B cell (primary cell): ENCODE data around the gene ERGIC1. TPM values are rescaled to one million over a fixed set of nuclear protein-coding genes. Genes with fewer than 3 reads are reported as not detected.

Experiments used
- ATAC-seq: fragments of 200-7000 bp; cut with Tn5 transposase; one replicate; pipeline ENCODE4 v1.10.0; 2021; ENCODE audit warnings: low read depth, mild to moderate bottlenecking, moderate number of reproducible peaks, moderate library complexity
- CTCF ChIA-PET: fragments of 350-600 bp; sonication (Branson Sonifier 250); formaldehyde crosslinking; loops from one replicate; lab custom pipeline; 2021; ENCODE audit warnings: antibody characterized with exemption, inconsistent platforms; lab: Charles Lee
- POLR2A ChIA-PET: fragments of 350-600 bp; sonication (Branson Sonifier 250); formaldehyde crosslinking; loops from one replicate; lab custom pipeline; 2021; ENCODE audit warnings: antibody characterized with exemption; lab: Charles Lee
- DNase-seq: peaks from one replicate; pipeline ENCODE4 v3.0.0; 2013
- H2AFZ ChIP-seq: 2 replicates; pipeline ENCODE4 v1.6.1; 2012; ENCODE audit warnings: mild to moderate bottlenecking, low read depth, low read length; ENCODE audit not compliant: insufficient read depth, poor library complexity, severe bottlenecking
- H3K27ac ChIP-seq, 2 donors: 1 replicate in 1 of 2; 2 replicates in 1 of 2; pipeline ENCODE4 v1.5.1; 2012 to 2013; ENCODE audit warnings: low read length in 2 of 2, mild to moderate bottlenecking in 2 of 2, moderate library complexity in 1 of 2
- H3K27me3 ChIP-seq, 4 experiments: fragments of 200-600 bp in 1 of 4; sonication (generic) in 1 of 4; replicated peaks in 1 of 4; 1 replicate in 2 of 4; 2 replicates in 2 of 4; pipeline versions ENCODE4 v1.6.1 to v1.7.0; 2013 to 2016; ENCODE audit warnings: low read length in 3 of 4, mild to moderate bottlenecking in 2 of 4, mixed read lengths in 1 of 4, moderate library complexity in 1 of 4; ENCODE audit not compliant: insufficient read depth in 4 of 4, control insufficient read depth in 3 of 4; ENCODE audit errors: control extremely low read depth in 1 of 4
- H3K36me3 ChIP-seq, 2 experiments: replicated peaks in 1 of 2; 1 replicate in 1 of 2; 2 replicates in 1 of 2; pipeline versions ENCODE4 v1.6.1 to v1.7.1; 2013; ENCODE audit warnings: low read length in 1 of 2; ENCODE audit not compliant: insufficient read depth in 2 of 2, control insufficient read depth in 1 of 2; ENCODE audit errors: control extremely low read depth in 1 of 2, extremely low read depth in 1 of 2
- H3K4me1 ChIP-seq, 2 donors: fragments of 200-600 bp in 1 of 2; sonication (generic) in 1 of 2; 1 replicate in 1 of 2; 2 replicates in 1 of 2; pipeline versions ENCODE4 v1.5.1 to v1.6.1; 2013 to 2017; ENCODE audit warnings: low read length in 2 of 2; ENCODE audit not compliant: control insufficient read depth in 2 of 2, insufficient read depth in 2 of 2
- H3K4me2 ChIP-seq: replicated peaks from 2 replicates; pipeline ENCODE3; 2012; ENCODE audit warnings: mild to moderate bottlenecking, low read depth, low read length; ENCODE audit not compliant: poor library complexity, severe bottlenecking
- H3K4me3 ChIP-seq, 5 experiments: fragments of 200-600 bp in 1 of 5; sonication (generic) in 1 of 5; 1 replicate in 3 of 5; 2 replicates in 2 of 5; pipeline versions ENCODE4 v1.5.1 to v1.7.0; 2011 to 2016; ENCODE audit warnings: low read length in 4 of 5, mild to moderate bottlenecking in 4 of 5, low read depth in 2 of 5, control low read depth in 1 of 5, moderate library complexity in 1 of 5; ENCODE audit not compliant: insufficient read depth in 1 of 5; ENCODE audit errors: control extremely low read depth in 1 of 5, extremely low read depth in 1 of 5
- H3K79me2 ChIP-seq: fragments of 200-600 bp; sonication (generic); one replicate; pipeline ENCODE4 v1.6.0; 2016; ENCODE audit warnings: low read length; ENCODE audit not compliant: control insufficient read depth, insufficient read depth
- H3K9ac ChIP-seq: fragments of 200-600 bp; sonication (generic); 2 replicates; pipeline ENCODE4 v1.6.1; 2017; ENCODE audit warnings: mild to moderate bottlenecking, low read length, moderate library complexity
- H3K9me3 ChIP-seq, 3 donors: one replicate each; pipeline versions ENCODE4 v1.6.1 to v1.7.1; 2013; ENCODE audit warnings: low read length in 2 of 3; ENCODE audit not compliant: control insufficient read depth in 2 of 3, insufficient read depth in 1 of 3; ENCODE audit errors: control extremely low read depth in 1 of 3
- H4K20me1 ChIP-seq: 2 replicates; pipeline ENCODE4 v1.6.0; 2012; ENCODE audit warnings: mild to moderate bottlenecking, low read length; ENCODE audit not compliant: insufficient read depth, control insufficient read depth, poor library complexity, severe bottlenecking
- H3K27ac Mint-ChIP-seq: one replicate; pipeline ENCODE4 v1.8.0; 2021; ENCODE audit warnings: mixed read lengths
- H3K27me3 Mint-ChIP-seq: one replicate; pipeline ENCODE4 v1.8.0; 2021; ENCODE audit warnings: mixed read lengths
- H3K4me1 Mint-ChIP-seq: one replicate; pipeline ENCODE4 v1.8.0; 2021; ENCODE audit warnings: mixed read lengths
- H3K4me3 Mint-ChIP-seq: one replicate; pipeline ENCODE4 v1.8.0; 2021; ENCODE audit warnings: mixed read lengths
- H3K9me3 Mint-ChIP-seq: one replicate; pipeline ENCODE4 v1.8.0; 2022; ENCODE audit warnings: mixed read lengths; ENCODE audit not compliant: insufficient read depth
- CTCF ChIP-seq: fragments of 200-600 bp; IDR thresholded peaks from one replicate; pipeline ENCODE4 v1.8.0; 2022; ENCODE audit warnings: antibody characterized with exemption, mild to moderate bottlenecking
- EZH2 ChIP-seq: IDR thresholded peaks from 2 replicates; pipeline ENCODE4 v1.6.1; 2012; ENCODE audit warnings: borderline replicate concordance, low read depth, mild to moderate bottlenecking, moderate library complexity, low read length; ENCODE audit not compliant: insufficient read depth, poor library complexity, severe bottlenecking
- WGBS: methylation state at CpG from one replicate; pipeline ENCODE4 v1.1.5; 2013; ENCODE audit warnings: missing lambda C conversion rate; ENCODE audit not compliant: insufficient coverage; 5-methylcytosine and 5-hydroxymethylcytosine counted together
- intact Hi-C: fragments of 100-400 bp; cut with micrococcal nuclease; formaldehyde crosslinking; loops from one replicate; pipeline ENCODE4 v1.10.0; 2022
- polyA plus RNA-seq: library from polyadenylated mRNA; depleted of rRNA; stranded (reverse); fragments of >200 nt; gene quantifications from 2 replicates; pipeline ENCODE4 v1.2.3, GENCODE V29; 2012
- total RNA-seq, 2 donors: library from RNA; stranded (reverse); fragments of 120-200 nt in 1 of 2; gene quantifications; 1 replicate in 1 of 2; 2 replicates in 1 of 2; pipeline versions ENCODE4 v1.2.3 to v1.2.4, GENCODE V29; 2013 to 2022

ERGIC1 gene
- total and polyA plus RNA-seq, 2 donors (not counting 1 experiment from before 2014, with no cell fraction given), result 86.3 to 140 TPM

GRCh38 chr5:172920447-172920849 is 86.4 kb downstream of the ERGIC1 start:
- Histone ChIP-seq H3K4me1 (peaks cover 12 to 17% of the 10 kb centered on the region in 2 donors), H3K4me3 (no peak overlapping the region), H3K27me3 (no peaks in the 10 kb centered on the region), H4K20me1 (peaks cover 10% of the 10 kb centered on the region), H3K9ac (no peak overlapping the region), H3K9me3 (no peaks in the 10 kb centered on the region), H2AFZ (no peak overlapping the region), H3K27ac (no peak overlapping the region), H3K4me2 (no peak overlapping the region), H3K79me2 (peaks cover 14% of the 10 kb centered on the region), H3K36me3 (peaks cover 0 to 76% of the 10 kb centered on the region in 2 experiments)
- H3K27ac Mint-ChIP-seq, result no peak overlapping the region
- TF ChIP-seq EZH2, result no peak
- no peak for TF ChIP-seq CTCF
- WGBS, result 94% methylated on average over 13 of the region's 13 CpGs
- CTCF ChIA-PET, result interaction anchor here (1.1 kb wide), 1 partner anchor 150 kb away, joined by 3 read pairs; no protein-coding TSS in a partner anchor
- intact Hi-C loops, result no loop called here
- POLR2A ChIA-PET, result interaction anchor here (0.6 kb wide), 1 partner anchor 45 kb away, joined by 3 read pairs; no protein-coding TSS in a partner anchor
- H3K4me1 Mint-ChIP-seq, result peaks cover 14% of the 10 kb centered on the region
- no peak overlapping the region for H3K4me3 Mint-ChIP-seq
- H3K9me3 Mint-ChIP-seq, result no peaks in the 10 kb centered on the region
- H3K27me3 Mint-ChIP-seq, result no peaks in the 10 kb centered on the region
- ATAC-seq (no peak), DNase-seq (no peak)

- Histone ChIP-seq H3K9ac (no peak overlapping the region), H3K9me3 (no peaks in the 10 kb centered on the region), H3K27me3 (no peaks in the 10 kb centered on the region), H3K4me2 (no peak overlapping the region), H3K4me3 (no peak overlapping the region), H3K36me3 (peaks cover 0 to 73% of the 10 kb centered on the region in 2 experiments), H4K20me1 (peaks cover 5% of the 10 kb centered on the region), H3K4me1 (peaks cover 12 to 17% of the 10 kb centered on the region in 2 donors), H3K27ac (no peak overlapping the region), H3K79me2 (peaks cover 8% of the 10 kb centered on the region), H2AFZ (no peak overlapping the region)
- H3K4me3 Mint-ChIP-seq, result no peak overlapping the region
- intact Hi-C loops, result no loop called here
- ChIA-PET POLR2A (no interaction called here), CTCF (interaction anchor here (0.8 to 1.0 kb wide), 2 partner anchors 10 to 204 kb away, joined by 4 read pairs; no protein-coding TSS in a partner anchor)
- DNase-seq (no peak), ATAC-seq (no peak)
- H3K9me3 Mint-ChIP-seq, result no peaks in the 10 kb centered on the region
- WGBS, result 96% methylated on average over 11 of the region's 12 CpGs
- no peaks in the 10 kb centered on the region for H3K27me3 Mint-ChIP-seq
- peaks cover 14% of the 10 kb centered on the region for H3K4me1 Mint-ChIP-seq
- no peak overlapping the region for H3K27ac Mint-ChIP-seq
- no peak for TF ChIP-seq EZH2
- TF ChIP-seq CTCF, result no peak
Measured at GRCh38 chr5:172920995-172921394, 86.9 kb downstream of the ERGIC1 start.
